Thoracic aorta endothelial cell (primary cell): ENCODE results near the gene SV2C. TPM values are rescaled to one million over a fixed set of nuclear protein-coding genes. Genes with fewer than 3 reads are reported as not detected.

Experiments used
- small RNA-seq: library from RNA; depleted of rRNA; stranded (forward); fragments of <200 nt; gene quantifications from one replicate; pipeline ENCODE3, GENCODE V24; 2012
- total RNA-seq: library from RNA; depleted of rRNA; stranded (reverse); fragments of >200 nt; gene quantifications from 2 replicates; pipeline ENCODE4 v1.2.3, GENCODE V29; 2012

SV2C gene
- not detected in 2 replicates for total RNA-seq

GRCh38 chr5:76082772-76083554, at the start of gene SV2C:
Gene SV2C (plus strand): TSS chr5:76083383. CDS start chr5:76131751, 48,368 bp downstream.

DNA sequence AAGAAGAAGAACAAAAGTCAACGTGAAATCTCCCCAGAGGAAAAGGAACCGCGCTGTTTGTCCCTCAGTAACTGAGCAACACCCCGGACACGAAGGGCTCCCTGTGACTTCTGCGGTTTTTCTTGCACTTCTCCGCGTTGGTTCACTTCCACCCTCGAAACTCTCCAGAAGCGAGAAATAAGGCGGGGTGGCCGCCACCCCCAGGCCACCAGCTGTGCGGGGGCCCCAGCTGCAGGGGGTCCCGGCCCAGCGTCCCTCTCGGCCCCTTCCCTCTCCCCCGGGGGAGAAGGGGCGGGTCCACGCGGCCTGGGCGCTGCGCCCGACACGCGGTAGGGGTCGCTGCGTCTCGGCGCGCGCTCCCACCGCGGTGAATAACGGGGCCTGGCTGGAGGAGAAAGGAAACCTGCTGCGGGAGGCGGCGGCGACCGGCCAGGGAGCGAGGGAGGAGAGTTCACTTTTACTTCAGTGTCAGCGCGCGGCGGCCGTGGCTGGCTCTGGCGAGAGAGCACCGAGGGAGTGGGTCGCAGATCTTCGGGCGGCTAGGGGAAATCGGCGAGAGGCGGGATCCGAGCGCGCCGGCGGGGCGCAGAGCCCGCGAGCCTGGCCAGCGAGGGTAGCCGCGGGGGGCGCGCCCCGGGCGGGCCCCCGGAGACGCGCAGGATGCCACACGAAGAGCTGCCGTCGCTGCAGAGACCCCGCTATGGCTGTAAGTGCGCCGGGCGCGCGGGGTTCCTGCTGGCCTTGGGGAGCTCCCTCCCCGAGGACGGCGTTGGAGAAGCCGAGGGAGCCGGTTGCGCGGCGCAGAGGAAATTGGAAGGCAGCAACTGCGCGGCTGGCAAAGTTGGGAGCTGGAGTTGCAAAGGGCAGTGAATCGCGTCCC, 319.9 kb downstream of the SV2C start, which contains the start of gene IQGAP2:
TSS of gene IQGAP2 (plus strand) at position 400 of the 880 bp plus-strand sequence. CDS start at position 661, 261 bp downstream.

Small RNAs within 50 kb of the gene (small RNA-seq; reads per million reads assigned to genes)
- gene AC113404.2 (not detected), gene RNA5SP186 (not detected)
